ENCODE results near the gene APBB2.

DNA sequence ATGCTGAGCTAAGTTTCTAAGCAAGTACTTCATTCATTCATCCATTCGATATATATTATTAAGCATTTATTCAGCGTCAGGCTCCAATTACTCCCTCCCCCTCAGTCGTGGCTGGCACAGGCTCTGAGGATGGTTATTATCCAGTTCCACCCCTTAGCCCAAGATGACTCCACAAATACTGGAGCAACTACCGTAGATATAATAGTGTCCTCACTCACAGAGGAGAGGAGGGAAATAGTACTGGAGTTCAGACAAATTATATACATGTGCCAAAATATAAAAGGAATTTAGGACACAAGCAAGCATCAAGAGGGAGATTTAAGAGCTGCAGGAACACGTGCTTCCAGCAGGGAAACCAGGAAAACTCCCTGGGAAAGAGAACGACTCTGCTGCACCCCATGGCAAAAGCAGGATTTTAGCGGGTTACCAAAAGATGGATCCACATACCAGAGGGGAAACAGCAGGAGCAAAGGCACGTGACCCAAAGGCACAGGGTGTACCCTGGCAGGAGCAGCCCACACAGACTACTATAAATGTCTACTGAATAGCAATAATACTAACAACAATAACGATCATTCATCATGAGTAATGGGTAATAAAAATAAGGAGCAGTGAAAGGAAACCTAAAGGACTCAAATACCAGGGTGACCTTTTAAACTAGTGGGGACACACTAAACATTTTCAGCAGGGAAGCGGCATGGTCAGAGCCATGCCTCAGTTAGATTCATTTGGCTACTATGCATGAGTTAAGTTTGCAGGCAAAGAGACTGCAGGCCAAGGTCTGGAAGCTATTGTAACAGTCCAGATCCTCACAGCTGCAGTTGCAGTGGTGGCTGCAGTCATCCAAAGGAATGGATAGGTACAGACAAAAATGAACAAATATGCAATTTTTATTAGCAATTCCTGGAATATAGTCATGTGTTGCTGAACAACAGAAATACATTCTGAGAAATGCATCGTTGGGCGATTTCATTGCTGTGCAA is 153.7 kb downstream of the APBB2 start:
- TF ChIP-seq POLR2A (IDR thresholded peaks at IDR 0.05), result no peak
- no peak for TF ChIP-seq CTCF (IDR thresholded peaks at IDR 0.05)
